Activated CD4-positive, alpha-beta memory T cell treated with anti-CD3 and anti-CD28 coated beads, Interleukin-2, amount 10 ng/mL, durations not matched to agents 7 days and 5 days (primary cell): ENCODE measurements around the gene OSBPL5. TPM values are rescaled to one million over a fixed set of nuclear protein-coding genes. Genes with fewer than 3 reads are reported as not detected.

ENCODE experiments used
- CTCF ChIA-PET: fragments of 350-600 bp; sonication (Branson Sonifier 250); formaldehyde crosslinking; loops from one replicate; lab custom pipeline; 2021; ENCODE audit warnings: antibody characterized with exemption, inconsistent platforms; lab: Charles Lee
- POLR2A ChIA-PET: fragments of 350-600 bp; sonication (Branson Sonifier 250); formaldehyde crosslinking; loops from one replicate; lab custom pipeline; 2021; ENCODE audit warnings: antibody characterized with exemption; lab: Charles Lee
- DNase-seq: peaks from one replicate; pipeline ENCODE4 v3.0.0-alpha.2; 2020
- H3K27ac Mint-ChIP-seq: one replicate; pipeline ENCODE4 v1.8.0; 2021; ENCODE audit warnings: mild to moderate bottlenecking, mixed read lengths
- H3K27me3 Mint-ChIP-seq: one replicate; pipeline ENCODE4 v1.8.0; 2021; ENCODE audit warnings: mixed read lengths
- H3K36me3 Mint-ChIP-seq: one replicate; pipeline ENCODE4 v1.8.0; 2021; ENCODE audit warnings: low read depth, mixed read lengths
- H3K4me1 Mint-ChIP-seq: one replicate; pipeline ENCODE4 v1.8.0; 2021; ENCODE audit warnings: mixed read lengths
- H3K4me3 Mint-ChIP-seq: one replicate; pipeline ENCODE4 v1.8.0; 2021; ENCODE audit warnings: mild to moderate bottlenecking, mixed read lengths
- H3K9me3 Mint-ChIP-seq: one replicate; pipeline ENCODE4 v1.8.0; 2021; ENCODE audit warnings: mixed read lengths
- total RNA-seq, 2 experiments: library from RNA; stranded (reverse); gene quantifications; one replicate each; pipeline ENCODE4 v1.2.3, GENCODE V29; 2021

The OSBPL5 gene
- total RNA-seq, 2 experiments from 2014 or later = 1.6 to 1.7 TPM

GRCh38 chr11:3131330-3131941, 33.7 kb downstream of the OSBPL5 start:
- H3K4me1 Mint-ChIP-seq = no peaks in the 10 kb centered on the region
- ChIA-PET CTCF (no interaction called here), POLR2A (no interaction called here)
- no peaks in the 10 kb centered on the region for H3K27me3 Mint-ChIP-seq
- H3K4me3 Mint-ChIP-seq = no peak overlapping the region
- H3K36me3 Mint-ChIP-seq = no peaks in the 10 kb centered on the region
- no peak for DNase-seq
- no peaks in the 10 kb centered on the region for H3K9me3 Mint-ChIP-seq
- no peak overlapping the region for H3K27ac Mint-ChIP-seq

DNA sequence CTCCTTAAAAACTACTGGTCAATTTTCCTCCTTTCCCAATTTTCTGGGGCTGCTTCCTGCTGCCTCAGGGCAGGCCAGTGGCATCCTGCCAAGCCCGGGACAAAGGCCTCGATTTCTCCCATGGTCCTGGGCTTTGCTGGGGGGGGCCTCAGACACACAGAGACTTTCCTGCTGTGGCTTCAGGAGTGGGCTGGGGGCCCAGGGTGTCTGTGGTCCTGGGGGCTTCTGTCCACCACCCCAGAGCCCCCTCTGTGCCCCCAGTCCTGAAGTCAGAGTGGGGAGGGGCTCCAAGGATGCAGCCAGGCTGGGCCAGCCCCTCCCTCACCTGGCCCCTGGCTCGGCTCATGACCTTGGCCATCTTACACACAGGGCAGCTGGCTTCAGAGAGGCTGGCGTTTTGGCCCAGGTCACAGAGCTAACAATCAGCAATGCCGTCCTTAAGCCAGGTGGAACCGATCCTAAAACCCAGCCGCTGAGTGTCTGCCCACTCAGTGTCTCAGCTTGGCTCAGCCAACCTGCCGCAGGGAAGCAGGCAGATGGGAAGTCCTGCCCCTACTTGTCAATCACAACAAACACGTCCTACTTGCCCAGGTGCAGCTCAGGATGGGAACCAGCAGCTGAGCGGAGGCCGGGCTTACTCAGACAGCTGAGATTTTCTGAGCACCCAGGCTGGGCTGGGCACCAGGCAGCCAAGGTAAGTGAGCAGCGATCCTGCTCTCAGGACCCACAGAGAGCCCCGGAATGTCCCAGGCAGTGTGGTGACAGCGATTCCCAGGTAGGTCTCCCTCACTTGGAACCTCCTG, 34.6 kb downstream of the OSBPL5 start:
- H3K4me1 Mint-ChIP-seq = no peaks in the 10 kb centered on the region
- no peaks in the 10 kb centered on the region for H3K27me3 Mint-ChIP-seq
- POLR2A ChIA-PET = no interaction called here
- H3K36me3 Mint-ChIP-seq = no peaks in the 10 kb centered on the region
- H3K9me3 Mint-ChIP-seq = no peaks in the 10 kb centered on the region
- H3K27ac Mint-ChIP-seq = no peak overlapping the region
- no peak for DNase-seq
- H3K4me3 Mint-ChIP-seq = no peak overlapping the region
- CTCF ChIA-PET = interaction anchor here (0.6 kb wide), 1 partner anchor 49 kb away, joined by 4 read pairs; no protein-coding TSS in a partner anchor

GRCh38 chr11:3129591-3130268, 35.4 kb downstream of the OSBPL5 start:
- Mint-ChIP-seq H3K27ac (no peak overlapping the region), H3K4me1 (no peaks in the 10 kb centered on the region), H3K4me3 (no peak overlapping the region), H3K36me3 (no peaks in the 10 kb centered on the region), H3K27me3 (no peaks in the 10 kb centered on the region), H3K9me3 (no peaks in the 10 kb centered on the region)
- no peak for DNase-seq
- POLR2A ChIA-PET = no interaction called here
- CTCF ChIA-PET = interaction anchor here (0.6 kb wide), 1 partner anchor 48 kb away, joined by 4 read pairs; no protein-coding TSS in a partner anchor

DNA sequence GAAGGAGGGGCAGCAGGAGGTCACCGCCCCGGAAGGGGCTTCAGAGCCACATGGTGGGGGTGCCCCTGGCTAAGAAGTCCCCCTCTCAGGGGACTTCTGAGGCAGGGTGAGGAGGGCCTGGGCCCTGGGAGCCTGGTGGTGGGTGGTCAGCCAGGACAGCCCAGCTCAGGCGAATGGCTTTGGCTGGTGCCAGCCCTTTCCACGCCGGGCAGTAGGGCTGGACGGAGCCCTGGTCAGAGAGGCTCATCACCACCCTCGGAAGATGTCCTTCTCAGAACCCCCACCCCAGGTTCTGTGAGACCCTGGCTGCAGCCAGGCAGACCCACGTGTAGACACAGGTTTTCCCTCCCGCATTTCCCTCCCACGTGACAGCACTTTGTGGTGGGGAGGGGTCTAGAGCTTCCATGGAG, 35.9 kb downstream of the OSBPL5 start:
- H3K36me3 Mint-ChIP-seq = no peaks in the 10 kb centered on the region
- no peak overlapping the region for H3K27ac Mint-ChIP-seq
- POLR2A ChIA-PET = no interaction called here
- H3K9me3 Mint-ChIP-seq = no peaks in the 10 kb centered on the region
- H3K4me3 Mint-ChIP-seq = no peak overlapping the region
- H3K27me3 Mint-ChIP-seq = no peaks in the 10 kb centered on the region
- no peaks in the 10 kb centered on the region for H3K4me1 Mint-ChIP-seq
- no peak for DNase-seq
- CTCF ChIA-PET = interaction anchor here (1.3 kb wide), 1 partner anchor 37 kb away, joined by 3 read pairs; no protein-coding TSS in a partner anchor

GRCh38 chr11:3128356-3129180, 36.5 kb downstream of the OSBPL5 start:
- no peaks in the 10 kb centered on the region for H3K36me3 Mint-ChIP-seq
- DNase-seq = no peak
- ChIA-PET CTCF (interaction anchor here (1.3 kb wide), 1 partner anchor 37 kb away, joined by 3 read pairs; no protein-coding TSS in a partner anchor), POLR2A (no interaction called here)
- no peaks in the 10 kb centered on the region for H3K9me3 Mint-ChIP-seq
- H3K27me3 Mint-ChIP-seq = no peaks in the 10 kb centered on the region
- no peak overlapping the region for H3K27ac Mint-ChIP-seq
- H3K4me3 Mint-ChIP-seq = no peak overlapping the region
- H3K4me1 Mint-ChIP-seq = no peaks in the 10 kb centered on the region

GRCh38 chr11:3127706-3128355, 37.3 kb downstream of the OSBPL5 start:
- Mint-ChIP-seq H3K27me3 (no peaks in the 10 kb centered on the region), H3K9me3 (no peaks in the 10 kb centered on the region)
- POLR2A ChIA-PET = no interaction called here

GRCh38 chr11:3126901-3127691, 38.0 kb downstream of the OSBPL5 start:
- Mint-ChIP-seq H3K27ac (no peak overlapping the region), H3K36me3 (no peaks in the 10 kb centered on the region), H3K4me3 (no peak overlapping the region), H3K4me1 (no peaks in the 10 kb centered on the region), H3K9me3 (no peaks in the 10 kb centered on the region), H3K27me3 (no peaks in the 10 kb centered on the region)
- ChIA-PET POLR2A (interaction anchor here (1.0 kb wide), 1 partner anchor 9 kb away, joined by 3 read pairs; no protein-coding TSS in a partner anchor), CTCF (no interaction called here)
- DNase-seq = no peak

More at GRCh38 chr11:3127706-3128355, 37.3 kb downstream of the OSBPL5 start:
- no peaks in the 10 kb centered on the region for H3K36me3 Mint-ChIP-seq
- H3K27ac Mint-ChIP-seq = no peak overlapping the region
- DNase-seq = no peak
- H3K4me1 Mint-ChIP-seq = no peaks in the 10 kb centered on the region
- H3K4me3 Mint-ChIP-seq = no peak overlapping the region
- CTCF ChIA-PET = interaction anchor here (1.3 kb wide), 1 partner anchor 36 kb away, joined by 3 read pairs; no protein-coding TSS in a partner anchor

DNA sequence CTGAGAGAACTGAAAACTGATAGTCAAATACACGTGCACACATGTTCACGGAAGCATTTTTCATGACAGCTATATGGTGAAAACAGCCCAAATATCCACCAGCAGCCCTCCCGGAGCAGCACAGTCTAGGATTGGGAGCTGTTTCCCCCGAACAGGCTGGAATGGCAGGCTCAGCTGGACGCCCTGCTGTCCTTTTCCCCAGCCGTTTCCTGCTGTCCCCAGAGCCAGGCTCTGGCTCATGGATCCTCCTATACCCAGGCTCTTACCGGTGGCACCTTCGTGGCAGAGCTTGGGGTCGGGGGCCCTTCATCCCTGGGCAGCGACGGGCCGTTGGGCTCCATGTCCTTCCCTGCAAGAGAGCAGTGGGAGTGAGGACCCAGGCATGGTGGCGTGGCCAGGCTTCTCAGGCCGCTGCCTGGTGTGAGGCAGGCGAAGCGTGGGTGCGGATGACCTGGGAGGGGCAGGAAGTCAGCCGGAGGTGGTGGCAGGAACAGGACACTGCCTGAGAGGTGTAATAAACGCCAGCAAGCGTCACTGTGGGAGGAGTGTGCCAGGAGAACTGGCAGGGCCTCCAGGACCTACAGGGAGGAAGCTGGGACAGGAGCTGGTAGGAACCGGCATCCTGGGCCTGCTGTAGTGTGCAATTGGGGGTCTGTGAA, 38.8 kb downstream of the OSBPL5 start:
- Mint-ChIP-seq H3K4me3 (no peak overlapping the region), H3K9me3 (no peaks in the 10 kb centered on the region), H3K27me3 (no peaks in the 10 kb centered on the region), H3K27ac (no peak overlapping the region), H3K4me1 (no peaks in the 10 kb centered on the region), H3K36me3 (no peaks in the 10 kb centered on the region)
- ChIA-PET POLR2A (interaction anchor here (1.0 kb wide), 1 partner anchor 10 kb away, joined by 3 read pairs; no protein-coding TSS in a partner anchor), CTCF (no interaction called here)
- DNase-seq = no peak

DNA sequence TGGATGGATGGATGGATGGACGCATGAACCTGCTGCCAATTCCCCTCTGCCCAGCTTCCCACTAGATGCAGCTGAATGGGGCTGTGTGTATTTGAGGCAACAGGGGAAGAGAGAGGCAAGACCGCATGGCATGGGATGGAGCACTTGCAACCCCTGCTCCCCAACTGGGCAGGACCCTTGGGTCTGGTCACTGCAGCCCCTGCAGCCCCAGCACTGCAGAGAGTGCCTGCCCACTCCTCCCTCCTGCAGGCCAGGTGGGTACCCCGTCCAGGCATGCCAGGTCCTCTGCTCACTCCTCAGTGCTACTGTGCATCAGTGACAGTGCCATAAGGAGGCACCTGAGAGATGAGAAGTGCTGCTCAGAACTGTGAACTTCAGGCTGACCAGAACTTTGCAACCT, 40.3 kb downstream of the OSBPL5 start:
- Mint-ChIP-seq H3K4me3 (no peak overlapping the region), H3K27me3 (no peaks in the 10 kb centered on the region), H3K4me1 (no peaks in the 10 kb centered on the region), H3K36me3 (no peaks in the 10 kb centered on the region), H3K9me3 (no peaks in the 10 kb centered on the region), H3K27ac (no peak overlapping the region)
- no peak for DNase-seq
- ChIA-PET CTCF (no interaction called here), POLR2A (no interaction called here)

DNA sequence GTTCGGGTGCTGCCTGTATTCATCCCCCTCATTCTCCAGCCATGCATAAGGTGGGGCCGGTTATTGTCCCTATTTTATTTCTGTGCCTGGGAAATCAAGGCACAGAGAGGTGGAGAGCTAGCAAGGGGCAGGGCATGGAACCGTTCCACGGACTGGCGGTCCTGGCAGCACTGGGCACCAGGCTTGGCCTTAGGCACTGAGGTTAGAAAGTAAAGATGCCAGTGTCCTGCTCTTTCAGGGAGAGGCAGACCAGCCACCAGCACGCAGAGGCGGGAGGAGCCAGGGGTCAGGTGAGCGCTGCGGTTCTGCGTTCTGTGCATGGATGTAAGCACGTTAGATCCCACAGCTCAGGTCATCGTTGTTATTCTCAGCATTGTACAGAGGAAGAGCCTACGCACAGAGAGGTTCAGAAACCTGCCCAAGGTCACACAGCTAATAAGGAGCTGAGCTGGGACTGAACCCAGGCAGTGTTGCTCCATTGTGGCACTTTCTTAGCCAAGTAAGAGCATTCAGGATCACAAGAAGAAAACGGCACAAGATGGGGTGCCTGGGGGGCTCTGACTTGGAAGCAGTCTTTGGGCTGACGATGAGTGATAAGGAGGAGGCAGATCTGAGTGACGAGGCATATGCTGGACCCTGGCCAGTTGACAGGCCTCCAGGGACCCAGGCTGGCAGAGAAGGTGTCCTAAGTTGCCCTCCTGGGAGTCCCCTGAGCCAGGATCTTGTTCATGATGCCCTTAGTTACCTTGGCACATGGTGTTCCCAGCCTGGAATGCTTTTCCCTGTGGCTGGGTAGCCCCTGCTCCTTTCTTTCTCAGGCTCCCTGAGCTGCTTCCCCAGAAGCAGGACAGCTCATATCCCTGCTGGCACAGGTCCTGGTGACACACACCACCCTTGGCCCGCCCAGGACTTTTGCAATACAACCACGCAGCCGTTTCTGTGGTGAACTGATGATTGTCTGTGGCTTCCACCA, 41.1 kb downstream of the OSBPL5 start:
- no peaks in the 10 kb centered on the region for H3K4me1 Mint-ChIP-seq
- no peak overlapping the region for H3K4me3 Mint-ChIP-seq
- no peak overlapping the region for H3K27ac Mint-ChIP-seq
- DNase-seq = no peak
- CTCF ChIA-PET = no interaction called here
- POLR2A ChIA-PET = no interaction called here
- no peaks in the 10 kb centered on the region for H3K36me3 Mint-ChIP-seq
- no peaks in the 10 kb centered on the region for H3K27me3 Mint-ChIP-seq
- H3K9me3 Mint-ChIP-seq = no peaks in the 10 kb centered on the region
